Karpas-422 (cell line): ENCODE measurements around the gene JAM3. TPM values are rescaled to one million over a fixed set of nuclear protein-coding genes. Genes with fewer than 3 reads are reported as not detected.
"Not testable (repeated sequence)": the region's sequence is repeated elsewhere in the genome, so short reads cannot be mapped to it uniquely, and the experiment has no call there.

Experiments used
- DNase-seq: peaks from one replicate; pipeline ENCODE4 v3.0.0-alpha.2; 2015
- H2AFZ ChIP-seq: fragments of 200-600 bp; sonication (generic); 2 replicates; pipeline ENCODE4 v1.6.1; 2014; ENCODE audit warnings: antibody characterized with exemption, low read length, mixed read lengths
- H3K27ac ChIP-seq: fragments of 200-600 bp; sonication (generic); 2 replicates; pipeline ENCODE4 v1.5.1; 2014; ENCODE audit warnings: mild to moderate bottlenecking, low read length, moderate library complexity
- H3K27me3 ChIP-seq: fragments of 200-600 bp; sonication (generic); 2 replicates; pipeline ENCODE4 v1.6.1; 2014; ENCODE audit warnings: low read length, mixed read lengths
- H3K36me3 ChIP-seq: fragments of 200-600 bp; sonication (generic); 2 replicates; pipeline ENCODE4 v1.6.1; 2014; ENCODE audit warnings: low read length, mixed read lengths; ENCODE audit not compliant: insufficient read depth
- H3K4me1 ChIP-seq: fragments of 200-600 bp; sonication (generic); 2 replicates; pipeline ENCODE4 v1.6.1; 2014; ENCODE audit warnings: mild to moderate bottlenecking, low read length, mixed read lengths
- H3K4me2 ChIP-seq: fragments of 200-600 bp; sonication (generic); 2 replicates; pipeline ENCODE4 v1.6.1; 2014; ENCODE audit warnings: low read length, low read depth, mild to moderate bottlenecking; ENCODE audit not compliant: poor library complexity, severe bottlenecking
- H3K4me3 ChIP-seq: fragments of 200-600 bp; sonication (generic); 2 replicates; pipeline ENCODE4 v1.5.1; 2014; ENCODE audit warnings: mild to moderate bottlenecking, antibody characterized with exemption, low read length, mixed read lengths
- H3K79me2 ChIP-seq: fragments of 200-600 bp; sonication (generic); 2 replicates; pipeline ENCODE4 v1.6.1; 2014; ENCODE audit warnings: mild to moderate bottlenecking, low read length, mixed read lengths
- H3K9ac ChIP-seq: fragments of 200-600 bp; sonication (generic); 2 replicates; pipeline ENCODE4 v1.6.0; 2014; ENCODE audit warnings: low read length
- H3K9me2 ChIP-seq: fragments of 200-600 bp; sonication (generic), shearing (Covaris generic); replicated peaks from 2 replicates; pipeline ENCODE4 v1.6.0; 2014; ENCODE audit warnings: mild to moderate bottlenecking, low read length, moderate library complexity; ENCODE audit not compliant: insufficient read depth
- H3K9me3 ChIP-seq: fragments of 300-700, 200-600 bp; sonication (generic); 2 replicates; pipeline ENCODE4 v1.6.1; 2014; ENCODE audit warnings: low read length, mixed read lengths
- H4K20me1 ChIP-seq: fragments of 200-600 bp; sonication (generic); 2 replicates; pipeline ENCODE4 v1.6.1; 2014; ENCODE audit warnings: mild to moderate bottlenecking, antibody characterized with exemption, low read length, low read depth; ENCODE audit not compliant: insufficient read depth
- total RNA-seq: library from RNA; depleted of rRNA; stranded (reverse); fragments of >200 nt; shearing (Covaris generic); gene quantifications from 2 replicates; pipeline ENCODE4 v1.2.3, GENCODE V29; 2014; ENCODE audit warnings: low replicate concordance

The JAM3 gene
- total RNA-seq, 1 experiment from 2014 or later = 4.8 TPM

GRCh38 chr11:134098566-134099184 lies 29.8 kb downstream of the JAM3 start:
- H3K4me2 ChIP-seq = no peak overlapping the region
- DNase-seq = peak; percentile 56
- no peak overlapping the region for H3K4me3 ChIP-seq
- no peak overlapping the region for H2AFZ ChIP-seq
- H3K4me1 ChIP-seq = peaks cover 11% of the 10 kb centered on the region
- H3K9ac ChIP-seq = no peak overlapping the region
- no peaks in the 10 kb centered on the region for H3K27me3 ChIP-seq
- H3K9me2 ChIP-seq = no peaks in the 10 kb centered on the region
- no peaks in the 10 kb centered on the region for H3K36me3 ChIP-seq
- H3K9me3 ChIP-seq = no peaks in the 10 kb centered on the region
- H3K79me2 ChIP-seq = no peaks in the 10 kb centered on the region
- no peaks in the 10 kb centered on the region for H4K20me1 ChIP-seq
- no peak overlapping the region for H3K27ac ChIP-seq

- no peak for DNase-seq
- H3K4me3 ChIP-seq = no peak overlapping the region
- H3K9me2 ChIP-seq = no peaks in the 10 kb centered on the region
- no peak overlapping the region for H3K27ac ChIP-seq
- H2AFZ ChIP-seq = no peak overlapping the region
- H3K9ac ChIP-seq = no peak overlapping the region
- H3K9me3 ChIP-seq = no peaks in the 10 kb centered on the region
- no peaks in the 10 kb centered on the region for H3K79me2 ChIP-seq
- peaks cover 11% of the 10 kb centered on the region for H3K4me1 ChIP-seq
- H3K4me2 ChIP-seq = no peak overlapping the region
- H4K20me1 ChIP-seq = no peaks in the 10 kb centered on the region
- H3K36me3 ChIP-seq = no peaks in the 10 kb centered on the region
- H3K27me3 ChIP-seq = no peaks in the 10 kb centered on the region
These were observed 31.3 kb downstream of the JAM3 start for GRCh38 chr11:134100171-134100570.

- Histone ChIP-seq H3K36me3 (no peaks in the 10 kb centered on the region), H3K9me3 (no peaks in the 10 kb centered on the region), H3K9me2 (no peaks in the 10 kb centered on the region), H2AFZ (no peak overlapping the region), H3K27ac (no peak overlapping the region), H3K4me2 (no peak overlapping the region), H3K4me1 (peaks cover 11% of the 10 kb centered on the region), H3K79me2 (no peaks in the 10 kb centered on the region), H3K9ac (no peak overlapping the region), H3K27me3 (no peaks in the 10 kb centered on the region), H4K20me1 (no peaks in the 10 kb centered on the region), H3K4me3 (no peak overlapping the region)
- DNase-seq = no peak
These were observed 32.4 kb downstream of the JAM3 start for GRCh38 chr11:134101282-134101681.

- Histone ChIP-seq H3K4me3 (no peak overlapping the region), H3K79me2 (no peaks in the 10 kb centered on the region), H3K9me2 (no peaks in the 10 kb centered on the region), H3K4me1 (no peaks in the 10 kb centered on the region), H3K27me3 (no peaks in the 10 kb centered on the region), H3K27ac (no peak overlapping the region), H3K9me3 (no peaks in the 10 kb centered on the region), H3K36me3 (no peaks in the 10 kb centered on the region), H3K9ac (no peak overlapping the region), H3K4me2 (no peak overlapping the region), H4K20me1 (no peaks in the 10 kb centered on the region), H2AFZ (no peak overlapping the region)
- no peak for DNase-seq
These were observed 41.5 kb downstream of the JAM3 start for GRCh38 chr11:134110252-134110815.

- not testable (repeated sequence) for H3K4me2 ChIP-seq, H3K4me1 ChIP-seq, H3K27me3 ChIP-seq, H3K79me2 ChIP-seq, H3K27ac ChIP-seq, H2AFZ ChIP-seq, H3K36me3 ChIP-seq, H4K20me1 ChIP-seq, H3K9me2 ChIP-seq, H3K4me3 ChIP-seq, H3K9me3 ChIP-seq, H3K9ac ChIP-seq, DNase-seq
These were observed 44.9 kb downstream of the JAM3 start for GRCh38 chr11:134113787-134114186.

- Histone ChIP-seq H3K79me2 (no peaks in the 10 kb centered on the region), H2AFZ (no peak overlapping the region), H3K27ac (no peak overlapping the region), H3K36me3 (no peaks in the 10 kb centered on the region), H3K9me2 (no peaks in the 10 kb centered on the region), H3K27me3 (no peaks in the 10 kb centered on the region), H3K4me1 (no peaks in the 10 kb centered on the region), H3K4me2 (no peak overlapping the region), H3K4me3 (no peak overlapping the region), H3K9me3 (no peaks in the 10 kb centered on the region), H4K20me1 (no peaks in the 10 kb centered on the region), H3K9ac (no peak overlapping the region)
- DNase-seq = no peak
These were observed 47.3 kb downstream of the JAM3 start for GRCh38 chr11:134116210-134116609.

- Histone ChIP-seq H3K27me3 (no peaks in the 10 kb centered on the region), H3K36me3 (no peaks in the 10 kb centered on the region), H3K4me2 (no peak overlapping the region), H3K9me2 (no peaks in the 10 kb centered on the region), H4K20me1 (no peaks in the 10 kb centered on the region), H3K9me3 (no peaks in the 10 kb centered on the region), H3K9ac (no peak overlapping the region), H3K4me1 (no peaks in the 10 kb centered on the region), H3K4me3 (no peak overlapping the region), H3K27ac (no peak overlapping the region), H3K79me2 (no peaks in the 10 kb centered on the region), H2AFZ (no peak overlapping the region)
- DNase-seq = no peak
These were observed 49.1 kb downstream of the JAM3 start for GRCh38 chr11:134118006-134118405.

- no peak overlapping the region for H3K9ac ChIP-seq
- H3K9me2 ChIP-seq = no peaks in the 10 kb centered on the region
- H4K20me1 ChIP-seq = no peaks in the 10 kb centered on the region
- no peaks in the 10 kb centered on the region for H3K27me3 ChIP-seq
- H3K4me3 ChIP-seq = no peak overlapping the region
- H3K36me3 ChIP-seq = no peaks in the 10 kb centered on the region
- H3K4me1 ChIP-seq = no peaks in the 10 kb centered on the region
- no peaks in the 10 kb centered on the region for H3K9me3 ChIP-seq
- no peak overlapping the region for H3K27ac ChIP-seq
- H3K79me2 ChIP-seq = no peaks in the 10 kb centered on the region
- no peak overlapping the region for H2AFZ ChIP-seq
- H3K4me2 ChIP-seq = no peak overlapping the region
- no peak for DNase-seq
These were observed 50.2 kb downstream of the JAM3 start for GRCh38 chr11:134119094-134119493.
